DND-41 (cell line): ENCODE data around the gene PCNT.

Experiments
- CTCF ChIP-seq: IDR thresholded peaks from 2 replicates; pipeline ENCODE4 v1.5.1; 2012; ENCODE audit warnings: borderline replicate concordance, low read length, moderate library complexity, mild to moderate bottlenecking; ENCODE audit not compliant: poor library complexity, severe bottlenecking; ENCODE audit errors: extremely low read depth
- EZH2 ChIP-seq: IDR thresholded peaks from 3 replicates; pipeline ENCODE4 v1.6.1; 2012; ENCODE audit warnings: borderline replicate concordance, low read depth, mild to moderate bottlenecking, moderate library complexity, low read length, inconsistent platforms; ENCODE audit not compliant: severe bottlenecking

- no peak for TF ChIP-seq EZH2
- no peak for TF ChIP-seq CTCF
Measured at GRCh38 chr21:46477765-46478164, 153.8 kb downstream of the PCNT start.
